BJ (cell line): ENCODE measurements around the gene DIP2B. TPM values are rescaled to one million over a fixed set of nuclear protein-coding genes. Genes with fewer than 3 reads are reported as not detected.
A peak's percentile ranks its signal among the peaks of the same experiment; 100 is the strongest.

Experiments
- CTCF ChIA-PET: fragments of 350-600 bp; formaldehyde crosslinking; extraction: SDS; loops from one replicate; lab custom pipeline; 2021; ENCODE audit warnings: antibody characterized with exemption, inconsistent platforms; lab: Yijun Ruan, JAX
- POLR2A ChIA-PET: fragments of 300-600 bp; sonication (Branson Sonifier 250); formaldehyde crosslinking; extraction: SDS; loops from one replicate; lab custom pipeline; 2021; ENCODE audit warnings: antibody characterized with exemption; lab: Charles Lee
- DNase-seq: peaks from one replicate; pipeline ENCODE4 v3.0.0-alpha.2; 2011; ENCODE audit warnings: low read depth
- H3K27me3 ChIP-seq: 2 replicates; pipeline ENCODE4 v1.6.0; 2011; ENCODE audit warnings: low read length; ENCODE audit not compliant: control insufficient read depth, insufficient read depth
- H3K36me3 ChIP-seq: 2 replicates; pipeline ENCODE4 v1.5.1; 2011; ENCODE audit warnings: low read length; ENCODE audit not compliant: control insufficient read depth, insufficient read depth
- H3K4me3 ChIP-seq: 2 replicates; pipeline ENCODE4 v1.5.1; 2011; ENCODE audit warnings: low read depth, mild to moderate bottlenecking, control low read depth, low read length
- CTCF ChIP-seq: IDR thresholded peaks from 2 replicates; pipeline ENCODE4 v1.5.1; 2011; ENCODE audit warnings: low read depth, mild to moderate bottlenecking, control low read depth, inconsistent platforms, low read length, moderate library complexity; ENCODE audit not compliant: insufficient read depth
- polyA plus RNA-seq: library from polyadenylated mRNA; depleted of rRNA; stranded (reverse); fragments of >200 nt; gene quantifications from 2 replicates; pipeline ENCODE4 v1.2.3, GENCODE V29; 2011

DIP2B gene
- polyA plus RNA-seq, 1 experiment, result 13.2 TPM

- POLR2A ChIA-PET, result no interaction called here
Observed at GRCh38 chr12:50728417-50728816, 223.6 kb downstream of the DIP2B start.

GRCh38 chr12:50728841-50729240, 224.1 kb downstream of the DIP2B start:
- CTCF ChIA-PET, result interaction anchor here (0.7 kb wide), 1 partner anchor 112 kb away, joined by 3 read pairs; no protein-coding TSS in a partner anchor
- POLR2A ChIA-PET, result no interaction called here

More at GRCh38 chr12:50728417-50728816, 223.6 kb downstream of the DIP2B start:
- Histone ChIP-seq H3K27me3 (no peaks in the 10 kb centered on the region), H3K36me3 (peaks cover 9% of the 10 kb centered on the region), H3K4me3 (no peak overlapping the region)
- TF ChIP-seq CTCF, result no peak
- CTCF ChIA-PET, result no interaction called here
- no peak for DNase-seq

GRCh38 chr12:50732591-50732990, 227.8 kb downstream of the DIP2B start:
- no peak for TF ChIP-seq CTCF
- Histone ChIP-seq H3K36me3 (peaks cover 13% of the 10 kb centered on the region), H3K4me3 (no peak overlapping the region), H3K27me3 (no peaks in the 10 kb centered on the region)
- DNase-seq, result peak; percentile 56
- CTCF ChIA-PET, result interaction anchor here (1.3 kb wide), 2 partner anchors 11 to 228 kb away, joined by 3 to 5 read pairs; partner anchors contain the start of gene DIP2B
- POLR2A ChIA-PET, result interaction anchor here (0.6 kb wide), 1 partner anchor 21 kb away, joined by 3 read pairs; no protein-coding TSS in a partner anchor

More at GRCh38 chr12:50728841-50729240, 224.1 kb downstream of the DIP2B start:
- H3K4me3 ChIP-seq, result no peak overlapping the region
- H3K27me3 ChIP-seq, result no peaks in the 10 kb centered on the region
- no peak for TF ChIP-seq CTCF
- no peak for DNase-seq
- peaks cover 9% of the 10 kb centered on the region for H3K36me3 ChIP-seq

GRCh38 chr12:50733706-50734105, 228.9 kb downstream of the DIP2B start:
- Histone ChIP-seq H3K36me3 (peaks cover 11% of the 10 kb centered on the region), H3K27me3 (no peaks in the 10 kb centered on the region), H3K4me3 (no peak overlapping the region)
- CTCF ChIA-PET, result interaction anchor here (1.6 to 1.8 kb wide), 2 partner anchors 20 to 229 kb away, joined by 4 to 7 read pairs; partner anchors contain the start of gene DIP2B
- POLR2A ChIA-PET, result no interaction called here
- DNase-seq, result no peak
- no peak for TF ChIP-seq CTCF

- peak; percentile 75 for TF ChIP-seq CTCF
- Histone ChIP-seq H3K36me3 (peaks cover 11% of the 10 kb centered on the region), H3K27me3 (no peaks in the 10 kb centered on the region), H3K4me3 (no peak overlapping the region)
- DNase-seq, result no peak
- ChIA-PET CTCF (interaction anchor here (1.0 to 1.8 kb wide), 4 partner anchors 12 to 313 kb away, joined by 3 to 7 read pairs (median 4); partner anchors contain the start of gene DIP2B), POLR2A (no interaction called here)
Observed at GRCh38 chr12:50734409-50735263, 229.9 kb downstream of the DIP2B start.
